Measurements from ENCODE around the gene FUT7. TPM values are rescaled to one million over a fixed set of nuclear protein-coding genes. Genes with fewer than 3 reads are reported as not detected.

The FUT7 gene
- total and polyA plus RNA-seq, 2 donors, result 0.18 TPM; not detected in 1

DNA sequence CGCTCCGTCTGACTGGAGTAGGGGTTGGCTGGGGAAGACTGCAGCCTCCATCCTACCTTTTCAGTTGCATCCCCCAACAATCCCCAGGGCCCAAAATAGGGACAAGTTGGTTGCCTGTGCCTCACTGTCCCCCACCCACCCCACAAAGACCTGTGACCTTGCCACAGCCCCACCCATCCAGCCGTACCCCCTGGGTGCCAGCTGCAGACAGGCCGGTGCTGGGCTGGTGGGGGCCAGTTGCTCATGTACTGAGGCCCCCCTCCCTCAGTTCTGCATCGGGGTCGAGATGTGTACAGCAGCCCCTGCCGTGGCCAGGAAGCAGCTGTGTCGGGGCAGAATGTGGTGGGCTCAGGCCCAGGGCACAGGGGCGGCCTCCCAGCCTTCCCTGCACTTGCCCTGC, 48.7 kb downstream of the FUT7 start:
- 87% methylated on average over 9 of the region's 9 CpGs for WGBS
- H3K36me3 ChIP-seq (ENCODE audit: insufficient read depth), result no peaks in the 10 kb centered on the region
- H3K27ac ChIP-seq (ENCODE audit: low read depth), result no peak overlapping the region
- no peak overlapping the region for H3K4me3 ChIP-seq (ENCODE audit: low read depth, low read length)
- no peaks in the 10 kb centered on the region for H3K4me1 ChIP-seq (ENCODE audit: insufficient read depth)
- DNase-seq (ENCODE audit: extremely low spot score), result no peak

DNA sequence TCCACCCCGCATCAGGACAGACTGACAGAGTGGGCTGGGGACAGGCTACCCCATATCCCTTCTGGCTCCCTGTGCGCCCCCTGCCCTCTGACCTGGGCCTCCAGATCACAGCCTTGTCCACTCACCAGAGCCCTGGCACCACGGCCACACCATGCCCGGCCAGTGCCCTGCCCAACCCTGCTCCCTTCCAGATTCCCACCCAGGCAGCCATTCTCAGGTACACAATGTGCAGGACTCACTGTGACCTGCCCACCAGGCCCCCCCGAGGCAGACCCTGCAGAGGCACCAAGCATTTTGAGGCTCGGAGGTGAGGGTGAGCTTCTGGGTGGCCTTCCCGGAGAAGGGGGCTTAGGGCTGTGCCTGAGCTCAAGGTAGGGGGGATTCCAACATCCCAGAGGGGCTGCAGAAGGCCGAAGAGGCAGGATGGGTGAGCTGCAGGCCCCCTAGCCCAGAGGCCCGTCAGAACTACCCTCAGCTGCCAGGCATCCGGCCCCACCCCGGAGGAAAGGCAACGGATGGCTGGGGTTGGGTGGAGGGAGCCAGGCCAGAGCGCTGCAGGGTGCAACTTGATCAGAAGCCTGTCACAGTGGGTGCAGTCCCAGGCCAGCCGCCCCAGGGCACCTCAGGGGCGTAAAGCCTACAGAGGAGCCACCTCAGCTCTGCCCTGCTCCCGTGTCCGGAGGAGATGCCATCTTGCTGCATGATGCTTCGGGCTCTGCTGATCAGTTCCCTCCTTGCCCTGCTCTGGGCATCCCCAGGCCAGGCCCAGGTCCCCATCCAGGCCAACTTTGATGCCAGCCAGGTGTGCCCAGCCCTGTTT, 49.4 kb downstream of the FUT7 start, which contains the start of gene LCNL1:
Gene LCNL1, plus strand, starts transcription at position 762 of the 820 bp plus-strand sequence. CDS start 594 bp downstream, outside the sequence.
- Histone ChIP-seq H3K36me3 (ENCODE audit: insufficient read depth) (no peaks in the 10 kb centered on the region), H3K27ac (ENCODE audit: low read depth) (no peak within 1 kb of the TSS), H3K4me3 (ENCODE audit: low read depth, low read length) (no peak within 1 kb of the TSS), H3K4me1 (ENCODE audit: insufficient read depth) (no peaks in the 10 kb centered on the region)
- WGBS, result 82% methylated on average over 18 of the region's 18 CpGs
- DNase-seq (ENCODE audit: extremely low spot score), result no peak

DNA sequence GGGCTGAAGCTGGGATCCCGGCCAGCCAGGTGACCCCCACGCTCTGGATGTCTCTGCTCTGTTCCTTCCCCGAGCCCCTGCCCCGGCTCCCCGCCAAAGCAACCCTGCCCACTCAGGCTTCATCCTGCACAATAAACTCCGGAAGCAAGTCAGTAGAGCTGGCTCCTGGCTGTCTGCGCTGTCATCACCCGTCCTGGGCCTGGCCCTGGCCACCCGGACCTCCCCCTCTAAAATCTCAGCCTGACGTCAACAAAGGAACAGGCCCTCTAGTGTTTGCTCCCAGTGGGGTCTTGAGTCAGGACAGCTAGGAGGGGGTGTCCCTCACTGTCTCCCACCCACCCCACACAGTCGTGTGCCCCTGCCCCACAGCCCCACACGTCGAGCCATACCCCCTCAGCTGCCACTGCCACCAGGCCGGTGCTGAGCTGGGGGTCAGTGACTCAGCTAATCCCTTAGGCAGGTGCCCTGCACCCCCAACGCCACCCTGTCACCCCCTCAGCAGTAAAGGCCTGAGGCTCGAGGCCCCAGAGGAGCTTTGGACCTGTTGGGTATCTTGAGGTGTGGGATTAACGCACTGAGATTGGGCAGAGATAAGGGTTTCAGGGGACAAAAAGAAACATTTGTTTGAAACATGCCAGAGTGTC, 50.2 kb downstream of the FUT7 start:
- 48% methylated on average over 17 of the region's 17 CpGs for WGBS
- Histone ChIP-seq H3K4me1 (ENCODE audit: insufficient read depth) (no peaks in the 10 kb centered on the region), H3K36me3 (ENCODE audit: insufficient read depth) (no peaks in the 10 kb centered on the region), H3K4me3 (ENCODE audit: low read depth, low read length) (no peak overlapping the region), H3K27ac (ENCODE audit: low read depth) (no peak overlapping the region)
- no peak for DNase-seq (ENCODE audit: extremely low spot score)

DNA sequence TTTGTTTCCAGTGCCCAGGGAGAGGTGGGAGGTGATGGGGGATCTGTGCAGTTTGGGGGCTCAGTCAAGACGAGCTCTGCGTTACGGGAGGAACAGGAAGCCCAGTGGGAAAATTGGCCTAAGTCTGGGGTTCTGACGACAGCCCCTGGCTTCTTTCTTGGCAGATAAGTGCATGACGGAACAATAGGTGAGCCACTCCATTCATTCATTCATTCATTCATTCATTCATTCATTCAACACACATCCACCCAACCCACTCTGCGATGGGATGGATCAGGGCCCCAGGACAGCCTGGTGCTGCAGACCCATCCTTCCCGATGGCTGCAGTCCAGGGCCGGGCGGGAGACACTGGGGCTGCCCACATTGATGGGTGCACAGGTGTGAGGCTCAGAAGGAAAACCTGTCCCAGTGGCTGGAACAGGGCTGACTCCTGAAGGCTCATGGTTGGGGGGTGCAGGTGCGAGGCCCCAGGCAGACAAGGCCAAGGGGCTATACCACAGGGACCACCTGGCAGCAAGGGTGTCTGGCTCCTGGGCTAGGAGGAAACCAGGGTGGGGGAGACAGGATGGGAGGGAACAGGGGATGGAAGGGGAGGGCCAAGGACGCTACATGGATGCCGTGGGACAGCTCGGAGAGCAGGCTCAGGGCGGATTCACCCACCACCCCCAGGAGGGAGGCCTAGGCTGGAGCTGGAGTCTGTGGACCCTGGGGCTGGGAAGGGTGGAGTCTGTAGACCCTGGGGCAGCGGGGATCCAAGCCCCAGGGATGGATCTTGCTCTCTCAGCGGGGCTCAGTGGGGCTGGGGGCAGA, 51.0 kb downstream of the FUT7 start:
- H3K4me3 ChIP-seq (ENCODE audit: low read depth, low read length), result no peak overlapping the region

More for the DNA sequence above, 51.0 kb downstream of the FUT7 start:
- 88% methylated on average over 16 of the region's 16 CpGs for WGBS
- DNase-seq (ENCODE audit: extremely low spot score), result no peak
- Histone ChIP-seq H3K36me3 (ENCODE audit: insufficient read depth) (no peaks in the 10 kb centered on the region), H3K4me1 (ENCODE audit: insufficient read depth) (no peaks in the 10 kb centered on the region), H3K27ac (ENCODE audit: low read depth) (no peak overlapping the region)

Other genes with a start within 250 kb of the FUT7 start
Only the 30 nearest of the 38 such genes appear.
- gene AJM1, start 189.6 kb downstream of the FUT7 start, total RNA-seq, result 0.69 TPM
- gene AJM1, start 189.6 kb downstream of the FUT7 start, polyA plus RNA-seq, result 6.9 TPM
- gene PHPT1, start 182.7 kb downstream of the FUT7 start, total RNA-seq, result 43.9 TPM
- gene PHPT1, start 182.7 kb downstream of the FUT7 start, polyA plus RNA-seq, result 105 TPM
- 3.0 TPM for gene MAMDC4, start 179.7 kb downstream of the FUT7 start, total RNA-seq
- 3.8 TPM for gene MAMDC4, start 179.7 kb downstream of the FUT7 start, polyA plus RNA-seq
- gene EDF1, start 165.8 kb downstream of the FUT7 start, total RNA-seq, result 128 TPM
- 337 TPM for gene EDF1, start 165.8 kb downstream of the FUT7 start, polyA plus RNA-seq
- 7.9 TPM for gene TRAF2, start 145.6 kb downstream of the FUT7 start, total RNA-seq
- 13.1 TPM for gene TRAF2, start 145.6 kb downstream of the FUT7 start, polyA plus RNA-seq
- 47.5 TPM for gene FBXW5, start 87.3 kb downstream of the FUT7 start, total RNA-seq
- 151 TPM for gene FBXW5, start 87.3 kb downstream of the FUT7 start, polyA plus RNA-seq
- 1.0 TPM for gene C8G, start 86.8 kb downstream of the FUT7 start, total RNA-seq
- gene C8G, start 86.8 kb downstream of the FUT7 start, polyA plus RNA-seq, result 1.2 TPM
- gene LCN12, start 79.8 kb downstream of the FUT7 start, total RNA-seq, result not detected
- gene LCN12, start 79.8 kb downstream of the FUT7 start, polyA plus RNA-seq, result 0.41 TPM
- 3.3 TPM for gene PTGDS, start 54.6 kb downstream of the FUT7 start, total RNA-seq
- gene PTGDS, start 54.6 kb downstream of the FUT7 start, polyA plus RNA-seq, result 71.8 TPM
- gene LCNL1, start 49.1 kb downstream of the FUT7 start, total RNA-seq, result 0.11 TPM
- gene LCNL1, start 49.1 kb downstream of the FUT7 start, polyA plus RNA-seq, result 0.30 TPM
- 9.3 TPM for gene PAXX, start 39.7 kb downstream of the FUT7 start, total RNA-seq
- gene PAXX, start 39.7 kb downstream of the FUT7 start, polyA plus RNA-seq, result 55.4 TPM
- gene CLIC3, start 35.5 kb downstream of the FUT7 start, total RNA-seq, result 3.6 TPM
- 11.0 TPM for gene CLIC3, start 35.5 kb downstream of the FUT7 start, polyA plus RNA-seq
- 11.1 TPM for gene ABCA2, start 3.9 kb downstream of the FUT7 start, total RNA-seq
- gene ABCA2, start 3.9 kb downstream of the FUT7 start, polyA plus RNA-seq, result 30.8 TPM
- gene NPDC1, start 14.1 kb upstream of the FUT7 start, total RNA-seq, result 17.9 TPM
- 120 TPM for gene NPDC1, start 14.1 kb upstream of the FUT7 start, polyA plus RNA-seq
- gene ENTPD2, start 22.0 kb upstream of the FUT7 start, total RNA-seq, result 6.4 TPM
- 2.8 TPM for gene ENTPD2, start 22.0 kb upstream of the FUT7 start, polyA plus RNA-seq
- 3.2 TPM for gene SAPCD2, start 38.5 kb upstream of the FUT7 start, total RNA-seq
- gene SAPCD2, start 38.5 kb upstream of the FUT7 start, polyA plus RNA-seq, result 0.63 TPM
- gene UAP1L1, start 45.4 kb upstream of the FUT7 start, total RNA-seq, result 4.0 TPM
- 11.5 TPM for gene UAP1L1, start 45.4 kb upstream of the FUT7 start, polyA plus RNA-seq
- 29.1 TPM for gene MAN1B1, start 54.9 kb upstream of the FUT7 start, total RNA-seq
- 38.5 TPM for gene MAN1B1, start 54.9 kb upstream of the FUT7 start, polyA plus RNA-seq
- gene DPP7, start 82.6 kb upstream of the FUT7 start, total RNA-seq, result 18.5 TPM
- 162 TPM for gene DPP7, start 82.6 kb upstream of the FUT7 start, polyA plus RNA-seq
- 0.26 TPM for gene GRIN1, start 107.1 kb upstream of the FUT7 start, total RNA-seq
- gene GRIN1, start 107.1 kb upstream of the FUT7 start, polyA plus RNA-seq, result 0.18 TPM
- not detected for gene LRRC26, start 138.0 kb upstream of the FUT7 start, total RNA-seq
- not detected for gene LRRC26, start 138.0 kb upstream of the FUT7 start, polyA plus RNA-seq
- gene TMEM210, start 140.0 kb upstream of the FUT7 start, total RNA-seq, result not detected
- gene TMEM210, start 140.0 kb upstream of the FUT7 start, polyA plus RNA-seq, result not detected
- 18.6 TPM for gene ANAPC2, start 156.5 kb upstream of the FUT7 start, total RNA-seq
- 40.3 TPM for gene ANAPC2, start 156.5 kb upstream of the FUT7 start, polyA plus RNA-seq
- gene SSNA1, start 156.6 kb upstream of the FUT7 start, total RNA-seq, result 21.4 TPM
- 94.1 TPM for gene SSNA1, start 156.6 kb upstream of the FUT7 start, polyA plus RNA-seq
- gene TPRN, start 168.7 kb upstream of the FUT7 start, total RNA-seq, result 3.0 TPM
- gene TPRN, start 168.7 kb upstream of the FUT7 start, polyA plus RNA-seq, result 9.3 TPM
- 24.2 TPM for gene TMEM203, start 173.6 kb upstream of the FUT7 start, total RNA-seq
- gene TMEM203, start 173.6 kb upstream of the FUT7 start, polyA plus RNA-seq, result 41.2 TPM
- 3.2 TPM for gene NDOR1, start 173.6 kb upstream of the FUT7 start, total RNA-seq
- 10.4 TPM for gene NDOR1, start 173.6 kb upstream of the FUT7 start, polyA plus RNA-seq
- gene RNF208, start 190.2 kb upstream of the FUT7 start, total RNA-seq, result not detected
- gene RNF208, start 190.2 kb upstream of the FUT7 start, polyA plus RNA-seq, result 8.1 TPM
- 0.42 TPM for gene CYSRT1, start 193.1 kb upstream of the FUT7 start, total RNA-seq
- gene CYSRT1, start 193.1 kb upstream of the FUT7 start, polyA plus RNA-seq, result 0.71 TPM
- not detected for gene RNF224, start 195.4 kb upstream of the FUT7 start, total RNA-seq
- gene RNF224, start 195.4 kb upstream of the FUT7 start, polyA plus RNA-seq, result 0.09 TPM

Data from urinary bladder (tissue), 4 donors.